CD1c-positive myeloid dendritic cell (primary cell): ENCODE results near the gene HIGD1A.
A peak's percentile ranks its signal among the peaks of the same experiment; 100 is the strongest.

Experiments used
- DNase-seq: peaks from one replicate; pipeline ENCODE4 v3.0.0-alpha.2; 2016; ENCODE audit errors: extremely low spot score

The HIGD1A gene

DNA sequence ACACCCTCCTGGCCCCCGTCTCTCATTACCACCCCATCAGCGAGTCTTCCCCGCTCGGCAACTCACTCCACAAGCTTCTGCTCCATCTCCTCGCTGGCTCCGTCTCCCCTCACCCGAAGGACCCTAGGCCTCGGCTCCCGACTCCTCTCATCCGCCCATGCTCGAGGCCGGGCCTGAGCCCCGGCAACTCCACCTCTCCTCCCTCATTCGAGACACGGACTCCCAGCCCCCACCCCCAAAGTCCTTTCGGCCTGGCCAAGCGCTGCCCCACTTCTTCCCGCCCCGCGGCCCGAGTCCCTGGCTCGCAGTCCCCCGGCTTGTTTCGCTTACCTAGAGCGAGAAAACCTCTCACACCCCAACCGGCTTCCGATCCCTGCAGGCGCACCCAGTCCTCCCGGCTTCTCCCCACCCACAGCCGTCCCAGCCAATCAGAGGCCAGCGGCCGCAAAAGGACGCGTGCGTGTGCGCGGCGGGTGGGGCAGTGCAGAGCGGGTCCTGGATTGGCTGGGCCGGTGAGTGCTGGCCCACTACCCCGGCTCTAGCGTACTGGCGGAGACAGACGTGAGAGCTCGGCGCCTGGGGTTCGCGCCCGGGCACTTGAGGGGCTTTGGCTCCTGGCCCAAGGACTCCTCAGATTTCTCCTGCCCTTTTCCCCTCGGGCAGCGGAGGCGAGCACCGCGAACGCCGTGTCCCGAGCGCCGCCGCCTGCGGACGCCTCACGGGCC lies at the start of gene HIGD1A:
HIGD1A (minus strand) TSS at position 385 of the 725 bp plus-strand sequence. CDS start 10,237 bp downstream, outside the sequence.
- peak; percentile 98 for DNase-seq

DNA sequence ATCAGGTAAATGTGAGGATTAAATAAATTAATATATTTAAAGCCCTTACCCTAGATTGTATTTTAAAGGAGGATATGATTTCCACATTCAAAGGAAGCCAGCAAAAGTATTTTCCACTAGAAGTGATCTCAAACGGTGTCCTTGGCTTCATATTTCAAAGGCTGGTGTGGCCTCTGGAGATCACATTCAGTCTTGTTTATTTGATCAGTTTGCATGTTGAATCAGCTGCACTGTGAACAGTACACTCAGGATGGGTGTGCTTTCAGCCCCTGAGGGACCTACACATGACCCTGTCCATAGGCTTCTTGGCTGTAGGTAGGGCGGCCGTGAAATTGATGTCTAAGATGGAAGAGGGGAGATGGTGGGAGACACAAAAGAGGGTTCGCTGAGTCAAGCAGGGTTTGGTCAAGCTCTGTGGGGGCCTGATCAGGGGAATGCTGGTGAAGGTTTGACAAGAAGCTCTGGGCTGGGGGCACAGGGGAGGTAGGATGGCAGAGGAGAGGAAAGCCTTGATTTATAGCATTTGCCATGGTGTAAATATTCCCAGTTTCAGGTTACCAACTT lies 49.5 kb upstream of the HIGD1A start:
- DNase-seq = no peak

DNA sequence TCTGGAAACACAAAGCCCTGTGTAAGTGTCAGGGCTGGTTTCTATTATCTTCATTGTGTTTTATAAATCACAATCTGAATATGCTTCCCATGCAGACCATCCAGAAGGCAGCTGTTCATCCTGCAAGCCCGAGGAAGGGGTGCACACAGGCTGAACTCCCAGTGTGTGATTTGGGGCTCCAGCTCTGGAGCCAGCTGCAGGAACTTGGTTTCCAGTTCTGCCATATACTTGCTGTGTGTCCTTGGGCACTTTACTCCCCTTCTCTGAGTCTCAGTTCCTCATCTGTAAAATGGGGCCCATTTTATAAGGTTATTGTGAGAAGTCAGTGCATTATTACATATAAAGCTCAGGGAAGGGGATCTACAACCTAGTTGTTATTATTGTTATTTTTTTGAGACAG lies 48.8 kb upstream of the HIGD1A start:
- DNase-seq = no peak

DNA sequence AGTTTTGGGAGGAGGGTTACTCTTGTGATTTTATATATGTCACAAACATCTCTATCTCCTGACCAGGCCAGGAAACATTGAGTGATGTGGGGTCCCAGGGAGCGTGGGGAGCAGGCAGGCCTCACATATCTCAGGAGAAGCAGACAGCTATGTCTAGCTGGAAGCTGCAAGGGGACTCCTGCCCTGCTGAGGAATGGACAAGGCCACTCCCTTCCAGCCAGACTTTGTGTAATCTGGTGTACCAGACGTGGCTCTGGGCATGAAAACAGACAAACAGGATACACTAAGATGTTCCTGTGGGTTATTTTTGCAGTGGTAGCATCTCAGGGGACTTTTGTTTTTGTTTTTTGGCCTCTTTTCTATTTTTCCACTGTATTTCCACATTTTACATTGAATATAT lies 48.2 kb upstream of the HIGD1A start:
- DNase-seq = no peak

DNA sequence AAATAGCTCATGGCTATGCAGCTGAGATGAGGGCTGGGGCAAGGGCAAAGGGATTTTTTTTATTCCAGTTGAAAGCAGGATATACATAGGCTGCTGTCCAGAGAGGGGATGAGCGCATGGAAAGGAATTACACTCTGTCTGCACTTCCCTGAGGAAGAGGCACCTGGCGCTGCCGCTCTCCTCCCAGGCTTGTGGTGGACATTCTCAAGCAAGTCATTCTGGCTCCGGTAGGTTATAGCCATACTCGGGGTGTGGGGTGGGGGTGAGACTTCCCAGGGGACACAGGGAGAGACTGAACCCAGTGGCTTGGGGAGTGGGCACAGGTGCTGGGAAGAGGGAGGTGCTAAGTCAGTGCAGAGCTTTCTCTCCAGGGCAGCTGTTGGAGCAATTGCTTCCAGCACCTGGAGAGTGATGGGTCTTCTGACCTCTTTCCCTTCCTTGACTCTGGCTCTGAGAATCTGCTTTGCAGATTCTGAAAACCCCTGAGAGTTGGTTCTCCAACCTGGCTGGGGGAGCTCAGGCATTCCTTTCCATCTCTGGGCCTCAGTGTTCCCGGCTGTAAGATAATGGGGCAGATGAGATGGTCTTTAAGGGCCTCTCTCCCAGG lies 47.0 kb upstream of the HIGD1A start:
- DNase-seq = no peak

DNA sequence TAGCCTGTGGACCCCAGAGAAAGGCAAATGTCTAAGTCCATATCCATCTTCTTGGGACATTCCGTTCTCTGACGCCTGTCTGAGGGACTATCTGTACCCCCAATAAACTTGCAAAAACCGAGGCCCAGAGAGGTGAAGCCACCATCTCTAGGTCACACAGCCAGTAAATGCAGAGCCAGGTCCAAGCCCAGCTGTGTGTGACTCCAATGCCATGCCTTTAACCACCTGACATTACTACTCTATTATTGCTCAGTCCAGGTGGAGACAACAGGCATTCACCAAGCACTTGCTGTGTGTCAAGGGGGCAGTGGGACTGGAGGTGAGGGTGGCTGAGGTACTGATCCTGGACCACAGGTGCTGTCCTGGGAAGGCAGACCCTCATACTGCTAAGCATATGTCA lies 46.0 kb upstream of the HIGD1A start:
- DNase-seq = no peak

DNA sequence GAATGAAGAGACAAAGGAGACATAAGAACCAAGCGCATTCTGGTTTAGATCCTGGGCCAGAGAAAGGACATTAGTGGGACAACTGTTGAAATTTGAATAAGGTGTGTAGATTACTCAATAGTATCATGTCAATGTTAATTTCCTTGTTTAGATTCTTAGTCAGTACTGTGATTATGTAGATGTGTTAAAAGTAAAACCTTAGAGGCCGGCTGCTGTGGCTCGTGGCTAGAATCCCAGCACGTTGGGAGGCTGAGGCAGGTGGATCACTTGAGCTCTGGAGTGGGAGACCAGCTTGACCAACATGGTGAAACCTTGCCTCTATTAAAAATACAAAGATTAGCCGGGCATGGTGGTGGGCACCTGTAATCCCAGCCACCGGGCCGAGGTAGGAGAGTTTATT lies 44.7 kb upstream of the HIGD1A start:
- DNase-seq = no peak

DNA sequence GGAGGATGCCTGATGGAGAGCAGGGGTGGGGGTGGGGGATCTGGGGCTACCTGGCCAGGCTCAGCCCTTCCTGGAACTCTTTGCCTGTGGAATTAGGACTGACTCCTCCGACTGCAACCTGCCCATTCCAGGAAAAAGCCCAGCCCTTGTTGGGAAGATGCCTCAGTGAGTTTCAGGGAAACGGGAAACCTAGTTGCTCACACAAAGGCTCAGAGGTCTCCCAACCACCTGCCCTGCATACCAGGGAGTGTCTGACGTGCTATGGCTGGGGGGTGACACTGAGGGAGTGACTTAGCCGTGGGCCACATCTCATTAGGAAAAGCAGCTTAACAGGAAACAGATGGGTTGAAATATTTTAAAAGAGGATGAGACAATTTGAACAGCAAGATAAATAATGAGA lies 43.4 kb upstream of the HIGD1A start:
- DNase-seq = no peak

DNA sequence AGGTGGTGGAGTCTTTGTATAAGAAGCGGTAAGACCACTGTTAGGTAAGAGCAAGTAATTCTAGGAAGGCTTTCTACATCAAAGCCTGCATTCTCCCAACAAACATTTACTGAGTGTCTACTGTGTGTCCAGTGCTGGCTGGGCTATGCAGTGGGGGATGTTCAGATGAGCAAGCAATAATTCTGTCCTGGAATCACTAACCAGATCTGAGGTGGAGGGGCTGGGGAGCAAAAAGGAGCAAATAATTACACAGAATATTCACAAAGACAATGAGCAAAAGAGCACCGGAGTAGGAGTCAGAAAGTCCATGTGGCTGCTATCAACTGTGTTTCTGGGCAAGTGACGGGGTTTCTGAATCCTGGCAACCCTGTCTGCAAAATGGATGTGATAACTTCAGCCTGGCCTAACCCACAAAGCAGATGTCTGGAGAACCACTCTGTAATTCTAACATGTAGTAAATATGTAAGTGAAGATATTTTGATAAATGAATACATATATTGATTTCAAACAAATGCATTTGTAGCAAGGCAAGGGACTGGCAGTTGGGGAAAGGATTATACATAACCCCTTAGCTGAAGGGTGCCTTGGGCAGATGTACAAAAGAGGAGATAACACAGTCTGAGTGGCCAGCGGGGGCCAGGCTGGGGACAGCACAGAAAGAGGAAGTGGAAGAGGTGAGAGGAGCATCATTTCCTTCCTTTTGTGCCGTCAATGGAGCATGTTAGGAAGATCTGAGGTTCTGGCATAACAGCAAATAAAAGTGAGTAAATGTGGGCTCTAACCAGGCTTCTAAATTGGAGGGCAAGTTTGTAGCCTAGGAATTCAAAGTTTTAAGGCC lies 42.6 kb upstream of the HIGD1A start:
- peak; percentile 60 for DNase-seq

DNA sequence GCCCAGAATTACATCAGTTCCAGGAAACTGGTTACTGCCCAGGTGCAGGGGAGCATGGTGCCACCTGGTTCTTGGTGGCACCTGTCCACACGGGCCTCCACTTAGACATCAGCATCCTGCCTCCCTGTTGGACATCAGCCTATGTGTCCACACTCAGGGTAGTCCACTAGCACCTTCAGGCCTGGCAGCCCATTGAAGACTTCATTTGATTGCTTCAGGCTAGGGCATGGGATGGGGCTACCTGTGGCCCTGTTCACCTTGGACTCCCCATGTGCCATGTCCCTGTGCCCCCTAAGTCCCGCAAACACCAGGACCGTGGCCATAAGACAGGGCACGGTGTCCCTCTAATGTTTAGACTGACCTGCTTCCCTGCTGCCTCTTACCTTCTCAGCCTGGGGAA lies 40.5 kb upstream of the HIGD1A start:
- DNase-seq = no peak

DNA sequence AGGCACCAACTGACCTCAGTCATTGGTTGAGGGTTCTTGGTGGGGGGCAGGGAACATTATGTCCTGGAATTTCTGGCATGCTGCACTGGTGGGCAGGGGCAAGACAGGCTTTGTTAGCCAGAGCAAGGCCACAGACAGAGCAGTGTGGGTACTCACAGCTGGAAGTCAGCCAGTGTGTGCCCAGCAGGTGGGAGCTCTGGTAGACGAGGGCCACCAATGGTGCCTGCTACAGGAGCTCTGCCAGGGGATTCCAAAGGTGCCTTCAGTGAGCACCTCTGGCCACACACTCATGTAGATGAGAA lies 40.1 kb upstream of the HIGD1A start:
- DNase-seq = no peak

DNA sequence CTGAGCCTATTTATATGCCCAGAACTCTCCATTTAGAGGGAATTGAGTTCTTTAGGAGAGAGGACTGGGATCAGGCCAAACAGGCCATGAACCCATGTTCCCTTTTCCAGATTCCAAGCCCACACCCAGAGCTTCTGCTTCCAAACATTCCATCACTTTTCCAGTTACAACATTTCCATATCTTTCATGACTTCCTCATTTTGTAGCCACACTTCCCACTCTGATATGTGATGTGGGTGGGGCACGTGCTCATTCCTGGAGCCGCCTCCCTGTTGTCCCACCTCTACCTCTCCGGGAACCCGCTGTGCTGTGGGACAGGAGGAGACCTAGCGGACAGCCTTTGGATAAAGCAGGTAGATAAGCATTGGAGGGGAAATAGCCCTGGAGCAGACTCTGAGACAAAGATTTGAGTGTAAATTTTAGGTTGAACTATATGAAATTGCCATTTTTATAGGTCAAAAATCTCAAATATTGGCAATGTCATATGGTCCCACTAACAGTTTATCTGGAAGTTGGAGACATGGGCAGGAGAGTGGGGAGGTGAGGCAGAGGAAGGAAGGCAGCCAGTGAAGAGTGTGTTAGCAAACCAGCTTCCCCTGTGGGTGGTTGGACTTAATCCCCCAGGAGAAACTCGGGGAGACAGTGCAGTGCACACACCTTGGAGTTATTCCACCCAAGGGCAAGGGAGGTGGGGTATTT lies 39.6 kb upstream of the HIGD1A start:
- peak; percentile 15 for DNase-seq

DNA sequence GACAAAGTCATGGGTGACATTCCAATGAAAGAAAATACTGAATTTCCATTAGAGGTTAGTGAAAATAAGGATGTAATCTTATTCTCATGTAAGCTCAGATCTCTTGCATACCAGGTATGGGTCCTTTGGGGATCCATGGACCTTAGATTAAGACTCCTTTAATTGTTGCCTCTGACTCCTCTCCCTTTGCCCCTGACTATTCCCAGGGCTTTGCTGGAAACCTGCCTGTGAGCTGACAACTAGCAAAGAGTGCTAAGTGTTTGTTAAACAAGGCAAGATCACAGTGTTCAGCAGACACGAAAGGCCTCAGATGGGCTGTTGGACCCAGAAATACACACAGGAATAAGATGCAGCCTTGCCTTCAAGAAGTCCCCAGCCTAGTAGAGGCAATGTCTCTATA lies 37.0 kb upstream of the HIGD1A start:
- DNase-seq = no peak

DNA sequence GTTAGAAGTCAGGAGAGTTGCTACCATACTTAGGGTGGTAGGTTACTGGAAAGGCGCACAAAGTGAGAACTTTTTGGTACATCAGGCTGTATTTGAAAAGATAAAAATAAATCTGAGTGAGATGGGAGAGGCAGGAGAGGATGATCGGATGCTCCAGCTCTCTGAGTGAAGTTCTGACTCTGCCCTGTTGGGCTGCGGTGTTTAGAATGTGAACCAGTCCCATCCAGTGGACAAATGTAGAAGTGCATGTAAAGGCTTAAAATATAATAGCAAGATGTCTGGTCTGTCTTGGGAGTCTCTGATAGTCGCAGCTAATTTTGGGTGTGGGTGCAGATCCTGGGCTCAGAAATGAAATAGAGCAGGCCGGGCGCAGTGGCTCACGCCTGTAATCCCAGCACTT lies 35.3 kb upstream of the HIGD1A start:
- DNase-seq = peak; percentile 62

DNA sequence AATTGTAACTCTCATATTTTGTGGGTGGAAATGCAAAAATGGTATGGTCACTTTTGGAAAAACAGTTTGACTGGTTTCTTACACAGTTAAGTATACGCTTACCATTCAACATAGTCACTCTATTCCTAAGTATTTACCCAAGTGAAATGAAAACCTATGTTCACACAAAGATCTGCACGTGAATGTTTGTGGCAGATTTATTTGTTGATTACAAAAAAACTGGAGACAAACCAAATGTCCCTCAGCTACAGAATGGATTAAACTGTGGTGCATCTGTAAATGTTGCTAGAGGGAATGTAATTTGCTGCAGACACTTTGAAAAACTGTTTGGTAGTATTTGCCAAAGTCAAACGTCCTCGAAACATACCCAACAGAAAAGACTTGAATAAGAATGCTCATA lies 34.3 kb upstream of the HIGD1A start:
- DNase-seq = no peak

DNA sequence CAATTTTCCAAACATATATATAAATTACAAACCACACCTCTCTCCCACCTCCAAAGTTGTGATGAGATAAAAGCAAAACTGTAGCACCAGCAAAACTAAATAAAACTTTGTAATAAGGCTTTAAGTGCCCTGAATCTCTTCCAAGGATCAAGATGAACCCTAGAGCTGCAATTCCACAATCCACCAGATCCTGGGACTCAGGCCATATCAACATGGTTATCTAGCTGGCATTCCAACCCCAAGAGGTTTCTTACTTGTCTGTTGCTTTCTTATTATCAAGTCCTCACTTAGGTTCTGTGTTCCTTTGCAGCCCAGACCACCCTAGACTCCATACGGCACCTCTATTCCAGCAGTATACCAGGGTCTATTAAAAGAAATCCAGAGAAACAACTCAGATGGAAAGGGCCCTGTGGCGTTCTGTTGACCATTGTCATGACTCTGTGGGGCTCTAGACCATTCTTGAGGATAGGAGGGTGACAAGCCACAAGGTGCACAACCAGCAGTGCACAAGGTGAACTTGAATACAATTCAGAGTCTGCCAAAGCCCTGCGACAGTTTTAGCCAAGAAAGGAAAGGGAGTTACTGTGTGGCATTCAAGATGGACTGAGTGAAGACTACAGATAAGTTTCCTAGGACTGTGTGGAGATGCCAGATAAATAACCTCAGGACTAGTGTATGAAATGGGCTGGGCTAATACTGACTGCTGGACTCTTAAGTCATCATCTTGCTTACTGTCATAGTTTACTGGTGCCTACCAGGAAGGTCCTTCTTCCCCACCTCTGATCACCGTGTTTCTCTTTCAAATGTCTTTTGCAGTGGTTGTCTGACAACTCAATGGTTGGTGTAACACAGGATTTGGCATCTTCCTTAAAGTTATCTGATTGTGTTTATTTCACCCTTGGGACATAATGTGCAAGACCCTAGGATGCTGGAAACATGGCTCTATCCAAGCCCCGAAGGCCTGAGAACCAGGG lies 32.1 kb upstream of the HIGD1A start:
- DNase-seq = no peak

DNA sequence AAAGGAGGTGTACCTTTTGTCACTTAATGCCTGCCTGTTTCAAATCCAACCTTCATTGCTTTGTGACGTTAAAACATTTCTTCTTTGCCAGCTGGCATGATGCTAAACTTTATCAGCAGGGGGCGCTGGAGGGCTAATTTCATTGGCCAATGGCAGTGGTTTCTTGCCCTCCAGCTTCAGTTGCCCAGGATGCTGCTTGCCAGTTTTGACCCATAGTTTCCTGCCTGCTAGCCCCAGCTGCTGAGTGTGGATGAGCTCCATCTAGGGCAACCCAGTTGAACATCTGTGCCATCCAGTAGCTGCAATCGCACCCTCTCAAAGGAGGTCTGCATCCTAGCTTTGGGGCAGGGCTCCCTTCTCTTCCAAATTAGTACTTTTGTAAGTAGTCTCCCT lies 27.0 kb upstream of the HIGD1A start:
- peak; percentile 86 for DNase-seq

DNA sequence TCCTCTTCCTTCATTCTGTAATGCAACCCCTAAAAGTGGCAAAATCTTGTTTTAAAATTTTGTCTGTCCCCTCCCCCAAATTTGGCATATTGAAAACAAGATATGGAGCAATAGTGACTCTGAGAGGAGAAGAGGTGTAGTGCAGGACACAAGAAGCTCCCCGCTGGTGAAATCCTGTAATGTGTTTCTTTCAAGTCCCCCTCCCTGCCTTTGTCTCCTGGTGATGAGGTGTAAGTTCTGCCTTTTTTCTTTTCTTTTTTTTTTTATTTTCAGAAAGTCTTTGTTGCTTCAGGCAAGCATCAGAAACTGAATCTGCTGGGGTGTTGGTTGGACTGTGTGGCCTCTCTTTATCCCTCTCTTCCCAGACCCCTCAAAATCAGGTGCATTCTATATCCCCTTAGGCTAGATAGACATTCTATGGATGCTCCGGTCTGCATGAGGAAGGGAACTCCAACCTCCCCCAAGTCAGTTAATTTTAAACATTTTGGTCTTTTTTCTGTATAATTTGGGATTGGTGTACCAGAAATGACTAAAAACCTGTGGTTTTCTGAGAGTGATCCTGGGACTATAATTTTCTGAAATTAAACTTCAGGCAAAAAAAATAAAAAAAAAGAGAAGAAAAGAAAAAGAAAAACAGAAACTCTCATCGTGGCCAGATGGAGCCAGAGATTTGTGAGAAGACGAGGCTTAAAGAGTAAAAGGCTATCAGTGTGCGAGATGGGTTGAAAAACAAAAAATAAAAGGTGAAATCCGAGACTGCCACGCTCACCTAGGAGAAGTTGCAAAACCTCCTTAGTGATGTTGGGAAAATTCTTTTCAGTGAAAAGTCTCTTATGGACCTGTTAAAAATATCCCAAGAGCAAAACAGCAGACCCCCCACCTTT lies 26.4 kb upstream of the HIGD1A start:
- DNase-seq = peak; percentile 7

DNA sequence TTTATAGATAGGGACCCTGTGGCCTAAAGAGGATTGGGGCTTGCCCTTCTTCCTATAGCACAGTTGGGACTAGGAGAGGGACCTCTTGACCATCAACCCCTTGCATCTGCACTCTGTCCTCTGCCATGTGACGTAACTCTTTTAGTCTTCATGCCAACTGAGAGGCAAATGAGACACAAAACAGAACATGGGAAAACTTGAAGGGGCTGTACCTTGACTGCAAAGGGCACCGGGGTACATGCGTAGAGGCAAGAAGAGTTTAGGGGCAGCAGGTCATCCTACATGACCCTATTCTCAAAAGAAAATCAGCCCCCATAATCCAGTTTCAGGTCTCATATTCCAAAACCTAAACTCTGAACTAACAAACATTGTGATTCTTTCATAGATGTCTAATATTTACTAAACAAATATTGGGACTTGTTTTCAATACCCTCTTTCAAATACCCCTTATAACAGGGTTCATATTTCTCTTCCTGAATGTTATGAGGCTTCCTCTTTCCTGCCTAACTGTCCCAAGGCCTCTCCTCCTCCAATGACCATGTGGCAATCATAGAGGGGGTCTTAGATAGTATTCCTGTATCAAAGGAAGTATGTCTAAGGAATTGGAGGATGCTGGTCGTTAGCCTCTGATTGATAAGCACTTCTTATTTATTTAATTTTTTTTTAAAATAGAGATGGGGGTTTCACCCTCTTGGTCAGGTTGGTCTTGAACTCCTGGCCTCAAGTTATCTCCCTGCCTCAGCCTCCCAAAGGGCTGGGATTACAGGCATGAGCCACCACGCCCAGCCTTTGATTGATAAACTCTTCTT lies 25.5 kb upstream of the HIGD1A start:
- DNase-seq = no peak
